ENCODE data around the gene NFAT5.

NFAT5 gene

GRCh38 chr16:69698404-69698803 is 132.6 kb downstream of the NFAT5 start:
- in situ Hi-C loops (cut with HindIII; ENCODE audit: low pct_unique_long_range_greater_than_20kb, low sequenced_read_pairs): no loop called here
- no peak for DNase-seq (ENCODE audit: low read depth in 1 of 2, low spot score in 1 of 2)
- TF ChIP-seq JUND (IDR thresholded peaks at IDR 0.05; ENCODE audit: low read depth): no peak

DNA sequence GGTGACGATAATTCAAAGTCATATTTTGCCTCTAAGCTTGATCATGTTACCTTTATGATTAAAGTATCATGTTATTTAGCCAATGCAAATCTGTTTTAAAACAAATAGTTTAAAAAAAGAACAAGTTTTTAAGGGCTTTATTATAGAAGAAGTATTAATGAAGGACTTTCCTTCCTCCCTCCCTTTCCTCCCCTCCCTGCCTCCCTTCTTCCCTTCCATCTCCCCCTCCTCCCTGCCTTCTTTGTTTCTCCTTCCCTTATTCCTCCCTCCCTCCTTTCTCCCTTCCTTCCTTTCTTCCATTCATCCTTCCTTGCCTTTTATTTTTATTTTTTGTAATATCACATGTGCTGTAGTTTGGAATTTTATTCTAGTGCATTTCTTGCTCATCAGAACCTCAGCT is 134.1 kb downstream of the NFAT5 start:
- in situ Hi-C loops (cut with HindIII; ENCODE audit: low pct_unique_long_range_greater_than_20kb, low sequenced_read_pairs): no loop called here
- no peak for TF ChIP-seq JUND (IDR thresholded peaks at IDR 0.05; ENCODE audit: low read depth)
- no peak for DNase-seq (ENCODE audit: low read depth in 1 of 2, low spot score in 1 of 2)

- DNase-seq (ENCODE audit: low read depth in 1 of 2, low spot score in 1 of 2): no peak
- TF ChIP-seq JUND (IDR thresholded peaks at IDR 0.05; ENCODE audit: low read depth): no peak
- in situ Hi-C loops (cut with HindIII; ENCODE audit: low pct_unique_long_range_greater_than_20kb, low sequenced_read_pairs): no loop called here
Measured at GRCh38 chr16:69701452-69701851, 135.7 kb downstream of the NFAT5 start.

DNA sequence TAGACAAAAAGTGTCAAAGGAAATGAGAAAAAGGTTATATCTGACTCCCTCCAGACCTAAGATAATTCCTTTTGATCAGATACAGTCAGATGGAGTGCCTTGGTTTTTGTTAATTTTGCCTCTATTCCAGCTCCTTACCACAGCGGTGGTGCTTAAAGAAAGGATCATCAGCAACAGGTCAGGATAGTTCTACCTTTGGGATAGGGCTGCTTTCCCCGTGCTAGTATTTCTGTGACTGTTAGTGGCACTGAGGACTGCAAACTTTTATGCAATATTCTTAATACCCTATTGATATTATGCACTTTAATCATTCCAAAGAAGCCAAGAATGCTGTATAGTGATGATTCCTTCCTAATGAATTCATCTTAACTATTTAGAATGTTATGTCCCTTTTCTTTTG is 136.1 kb downstream of the NFAT5 start:
- in situ Hi-C loops (cut with HindIII; ENCODE audit: low pct_unique_long_range_greater_than_20kb, low sequenced_read_pairs): no loop called here
- TF ChIP-seq JUND (IDR thresholded peaks at IDR 0.05; ENCODE audit: low read depth): no peak
- DNase-seq (ENCODE audit: low read depth in 1 of 2, low spot score in 1 of 2): no peak

DNA sequence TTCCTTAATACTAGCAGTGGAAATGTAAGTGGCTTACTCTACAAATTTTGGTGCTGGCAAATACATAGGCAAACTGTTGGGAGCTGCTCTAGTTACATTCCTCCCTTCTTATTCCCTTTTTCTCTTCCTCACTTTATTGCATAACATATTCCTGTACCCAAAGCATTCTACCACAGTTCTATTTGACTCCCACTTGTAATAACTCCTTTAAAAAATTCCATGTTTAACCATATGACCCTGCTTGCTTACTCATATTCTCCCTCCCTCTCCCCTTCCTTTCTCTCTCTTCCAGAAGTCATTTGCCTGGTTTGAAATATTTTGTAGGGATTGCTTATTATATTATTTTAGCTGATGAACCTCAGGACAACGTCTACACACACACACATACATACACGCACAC is 137.9 kb downstream of the NFAT5 start:
- DNase-seq (ENCODE audit: low read depth in 1 of 2, low spot score in 1 of 2): no peak
- TF ChIP-seq JUND (IDR thresholded peaks at IDR 0.05; ENCODE audit: low read depth): no peak
- in situ Hi-C loops (cut with HindIII; ENCODE audit: low pct_unique_long_range_greater_than_20kb, low sequenced_read_pairs): no loop called here

DNA sequence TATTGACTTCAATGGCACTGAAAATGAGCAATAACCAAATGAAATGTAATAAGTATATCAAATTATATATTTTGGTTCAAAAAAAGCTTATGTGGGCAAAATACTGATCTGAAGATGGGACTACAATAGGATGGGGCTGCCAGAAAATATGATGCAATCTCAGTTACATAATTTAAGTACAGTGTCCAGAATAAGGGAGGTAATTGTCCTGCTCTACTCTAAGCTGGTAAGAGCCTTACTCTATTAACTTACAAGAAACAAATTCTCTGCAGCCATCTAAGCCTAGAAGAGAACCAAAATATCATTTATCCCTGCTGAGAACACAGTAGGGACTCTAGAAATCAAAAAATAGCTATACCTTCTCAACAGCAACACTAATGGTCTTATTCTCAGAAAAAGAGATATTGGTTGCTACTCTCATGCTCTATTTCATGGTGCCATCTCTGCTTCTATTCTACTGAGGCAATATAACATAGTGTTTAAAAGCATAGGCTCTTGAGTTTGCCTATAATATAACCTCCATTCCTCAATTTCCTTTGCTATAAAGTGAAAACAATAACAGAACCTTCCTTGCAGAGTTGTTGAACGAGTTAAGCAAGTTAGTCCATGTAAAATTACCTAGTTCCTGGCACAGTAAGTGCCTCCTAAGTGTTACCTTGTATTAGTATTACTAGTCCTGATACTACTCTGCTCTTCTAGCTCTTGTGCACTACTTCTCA is 140.6 kb downstream of the NFAT5 start:
- in situ Hi-C loops (cut with HindIII; ENCODE audit: low pct_unique_long_range_greater_than_20kb, low sequenced_read_pairs): no loop called here
- peak in 1 of 2 experiments; percentile 77 for DNase-seq (ENCODE audit: low read depth in 1 of 2, low spot score in 1 of 2)
- TF ChIP-seq JUND (IDR thresholded peaks at IDR 0.05; ENCODE audit: low read depth): no peak

DNA sequence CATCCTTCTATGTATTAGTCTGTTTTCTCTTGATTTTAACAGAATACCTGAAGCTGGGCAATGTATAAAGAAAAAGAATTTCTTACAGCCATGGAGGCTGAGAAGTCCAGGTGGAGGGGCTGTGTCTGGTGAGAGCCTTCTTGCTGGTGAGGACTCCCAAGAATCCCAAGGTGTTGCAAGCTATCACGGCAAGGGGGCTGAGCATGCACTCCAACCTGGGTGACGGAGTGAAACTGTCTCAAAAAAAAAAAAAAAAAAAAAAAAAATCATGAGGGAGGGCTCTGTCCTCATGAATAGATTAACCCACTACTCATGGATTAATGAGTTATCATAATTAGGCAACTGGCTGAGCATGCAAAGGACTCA is 141.2 kb downstream of the NFAT5 start:
- no peak for DNase-seq (ENCODE audit: low read depth in 1 of 2, low spot score in 1 of 2)
- in situ Hi-C loops (cut with HindIII; ENCODE audit: low pct_unique_long_range_greater_than_20kb, low sequenced_read_pairs): no loop called here

GRCh38 chr16:69707920-69708683 is 142.3 kb downstream of the NFAT5 start:
- DNase-seq (ENCODE audit: low read depth in 1 of 2, low spot score in 1 of 2): no peak
- in situ Hi-C loops (cut with HindIII; ENCODE audit: low pct_unique_long_range_greater_than_20kb, low sequenced_read_pairs): no loop called here
- no peak for TF ChIP-seq JUND (IDR thresholded peaks at IDR 0.05; ENCODE audit: low read depth)

More for the DNA sequence above, 141.2 kb downstream of the NFAT5 start:
- no peak for TF ChIP-seq JUND (IDR thresholded peaks at IDR 0.05; ENCODE audit: low read depth)

- in situ Hi-C loops (cut with HindIII; ENCODE audit: low pct_unique_long_range_greater_than_20kb, low sequenced_read_pairs): no loop called here
- no peak for TF ChIP-seq JUND (IDR thresholded peaks at IDR 0.05; ENCODE audit: low read depth)
- DNase-seq (ENCODE audit: low read depth in 1 of 2, low spot score in 1 of 2): peak; percentile 32 to 82
Measured at GRCh38 chr16:69709456-69710084, 143.8 kb downstream of the NFAT5 start.

DNA sequence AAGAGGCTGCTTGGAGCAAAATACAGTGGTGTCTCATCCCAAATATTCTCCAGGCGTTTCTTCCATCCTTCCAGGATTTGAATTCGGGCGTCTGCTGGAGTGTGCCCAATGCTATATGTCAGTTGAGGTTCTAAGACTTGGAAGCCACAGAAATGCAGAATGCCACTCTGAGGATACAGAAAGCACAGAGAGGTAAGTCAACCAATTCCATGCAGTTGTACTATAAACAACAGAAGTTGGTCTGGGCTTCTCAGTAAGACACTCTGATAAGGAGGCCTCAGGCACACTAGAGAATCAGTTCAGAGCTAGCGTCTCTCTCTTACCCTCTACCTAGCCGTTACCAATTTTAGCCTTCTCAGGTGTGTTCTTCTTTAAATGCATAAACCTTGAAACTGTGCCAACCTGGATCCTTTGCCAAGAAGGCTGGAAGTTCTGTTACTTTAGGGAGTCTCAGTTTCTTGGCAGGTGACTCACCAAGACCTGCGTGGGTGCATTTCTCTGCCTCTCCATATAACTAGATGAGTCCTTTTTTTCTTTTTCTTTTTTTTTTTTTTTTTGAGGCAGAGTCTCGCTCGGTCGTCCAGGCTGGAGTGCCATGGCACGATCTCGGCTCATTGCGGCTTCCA is 145.5 kb downstream of the NFAT5 start:
- TF ChIP-seq JUND (IDR thresholded peaks at IDR 0.05; ENCODE audit: low read depth): no peak
- DNase-seq (ENCODE audit: low read depth in 1 of 2, low spot score in 1 of 2): peak in 1 of 2 experiments; percentile 71
- in situ Hi-C loops (cut with HindIII; ENCODE audit: low pct_unique_long_range_greater_than_20kb, low sequenced_read_pairs): no loop called here

- in situ Hi-C loops (cut with HindIII; ENCODE audit: low pct_unique_long_range_greater_than_20kb, low sequenced_read_pairs): no loop called here
- TF ChIP-seq JUND (IDR thresholded peaks at IDR 0.05; ENCODE audit: low read depth): no peak
- no peak for DNase-seq (ENCODE audit: low read depth in 1 of 2, low spot score in 1 of 2)
Measured at GRCh38 chr16:69712277-69712676, 146.5 kb downstream of the NFAT5 start.

GRCh38 chr16:69712914-69713581 is 147.3 kb downstream of the NFAT5 start:
- peak in 1 of 2 experiments; percentile 37 for DNase-seq (ENCODE audit: low read depth in 1 of 2, low spot score in 1 of 2)
- in situ Hi-C loops (cut with HindIII; ENCODE audit: low pct_unique_long_range_greater_than_20kb, low sequenced_read_pairs): no loop called here
- TF ChIP-seq JUND (IDR thresholded peaks at IDR 0.05; ENCODE audit: low read depth): no peak
